Omental fat pad (tissue), 4 donors: ENCODE results near the gene LTK. TPM values are rescaled to one million over a fixed set of nuclear protein-coding genes. Genes with fewer than 3 reads are reported as not detected.

Experiments
- ATAC-seq: fragments of 150-250 bp; one replicate; pipeline ENCODE4 v1.9.1; 2016; ENCODE audit warnings: mild to moderate bottlenecking, moderate library complexity; ENCODE audit not compliant: low FRiP score
- DNase-seq: peaks from one replicate; pipeline ENCODE4 v3.0.0-alpha.2; 2019; ENCODE audit warnings: low spot score
- total RNA-seq, 4 donors: library from RNA; depleted of rRNA; stranded (reverse); fragments of >200 nt; gene quantifications; one replicate each; pipeline ENCODE4 v1.1.0, GENCODE V29; 2016
- TF ChIP-seq, protein P1 (sequence below), 3 donors: fragments of 450-650 bp; IDR thresholded peaks; one replicate each; pipeline ENCODE4 v1.5.1; 2016 to 2017; ENCODE audit warnings: antibody characterized with exemption in 3 of 3, mild to moderate bottlenecking in 3 of 3, moderate library complexity in 2 of 3

LTK gene
- total RNA-seq, 4 donors from 2014 or later, result 0.19 to 1.3 (median 0.84) TPM; not detected in 1

DNA sequence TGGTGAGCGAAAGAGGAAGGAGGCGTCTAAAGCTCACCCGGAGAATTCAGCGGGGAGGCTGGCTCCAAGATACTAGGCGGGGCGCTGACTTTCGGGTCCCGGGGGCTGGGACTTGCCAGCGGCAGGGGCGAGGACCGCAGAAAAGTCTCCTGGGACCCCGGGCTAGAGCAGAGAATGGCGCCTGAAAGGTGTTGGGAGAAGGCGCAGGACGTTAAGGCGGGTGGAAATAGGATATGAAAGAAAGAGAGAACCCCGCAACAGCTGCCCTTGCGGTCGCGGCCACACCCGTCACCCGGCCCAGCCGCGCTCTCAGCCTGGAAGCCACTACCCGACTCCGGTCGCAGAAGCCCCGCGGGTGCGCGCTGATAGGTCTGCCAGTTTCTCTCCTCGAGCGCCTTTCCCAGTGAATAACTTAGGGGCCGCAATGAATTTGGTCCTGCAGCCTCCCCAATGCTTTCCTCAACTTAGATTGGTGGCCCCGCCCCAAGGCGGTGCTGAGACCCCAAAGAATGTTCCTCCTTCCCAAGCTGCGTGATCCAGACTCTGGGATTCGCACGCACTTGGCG, 604 bp downstream of the LTK start:
- ATAC-seq (no peak), DNase-seq (no peak)
- TF ChIP-seq, protein P1, sequence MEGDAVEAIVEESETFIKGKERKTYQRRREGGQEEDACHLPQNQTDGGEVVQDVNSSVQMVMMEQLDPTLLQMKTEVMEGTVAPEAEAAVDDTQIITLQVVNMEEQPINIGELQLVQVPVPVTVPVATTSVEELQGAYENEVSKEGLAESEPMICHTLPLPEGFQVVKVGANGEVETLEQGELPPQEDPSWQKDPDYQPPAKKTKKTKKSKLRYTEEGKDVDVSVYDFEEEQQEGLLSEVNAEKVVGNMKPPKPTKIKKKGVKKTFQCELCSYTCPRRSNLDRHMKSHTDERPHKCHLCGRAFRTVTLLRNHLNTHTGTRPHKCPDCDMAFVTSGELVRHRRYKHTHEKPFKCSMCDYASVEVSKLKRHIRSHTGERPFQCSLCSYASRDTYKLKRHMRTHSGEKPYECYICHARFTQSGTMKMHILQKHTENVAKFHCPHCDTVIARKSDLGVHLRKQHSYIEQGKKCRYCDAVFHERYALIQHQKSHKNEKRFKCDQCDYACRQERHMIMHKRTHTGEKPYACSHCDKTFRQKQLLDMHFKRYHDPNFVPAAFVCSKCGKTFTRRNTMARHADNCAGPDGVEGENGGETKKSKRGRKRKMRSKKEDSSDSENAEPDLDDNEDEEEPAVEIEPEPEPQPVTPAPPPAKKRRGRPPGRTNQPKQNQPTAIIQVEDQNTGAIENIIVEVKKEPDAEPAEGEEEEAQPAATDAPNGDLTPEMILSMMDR (IDR thresholded peaks at IDR 0.05), result no peak

DNA sequence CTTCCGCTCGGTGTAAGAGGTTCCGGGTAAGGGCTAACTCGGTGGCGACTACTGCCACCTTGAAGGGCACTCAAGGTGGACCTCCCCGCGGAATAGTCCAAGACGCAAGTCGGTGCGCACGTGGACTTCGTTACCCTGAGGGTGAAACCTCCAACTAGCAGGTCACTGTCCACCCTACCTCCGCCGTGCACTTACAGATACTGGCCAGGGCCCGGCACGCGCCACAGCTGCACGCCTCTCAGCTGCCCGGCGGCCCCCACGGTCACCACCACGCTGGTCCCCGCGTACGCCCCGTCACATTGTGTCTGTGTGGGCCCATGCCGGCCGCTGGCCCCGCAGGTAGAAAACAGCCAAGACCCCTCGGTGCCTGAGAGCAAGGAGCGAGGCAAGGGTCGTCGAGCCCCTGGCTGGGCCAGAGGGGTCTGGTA, 1.1 kb downstream of the LTK start:
- no peak for DNase-seq
- no peak for ATAC-seq
- TF ChIP-seq, protein P1 (IDR thresholded peaks at IDR 0.05), result no peak

- ATAC-seq, result peak; percentile 18
- TF ChIP-seq, protein P1 (IDR thresholded peaks at IDR 0.05), result no peak
- no peak for DNase-seq
Observed at GRCh38 chr15:41511899-41512369, 1.7 kb downstream of the LTK start.

GRCh38 chr15:41511331-41511898, 2.2 kb downstream of the LTK start:
- TF ChIP-seq, protein P1 (IDR thresholded peaks at IDR 0.05), result no peak
- no peak for DNase-seq
- ATAC-seq, result peak; percentile 15

DNA sequence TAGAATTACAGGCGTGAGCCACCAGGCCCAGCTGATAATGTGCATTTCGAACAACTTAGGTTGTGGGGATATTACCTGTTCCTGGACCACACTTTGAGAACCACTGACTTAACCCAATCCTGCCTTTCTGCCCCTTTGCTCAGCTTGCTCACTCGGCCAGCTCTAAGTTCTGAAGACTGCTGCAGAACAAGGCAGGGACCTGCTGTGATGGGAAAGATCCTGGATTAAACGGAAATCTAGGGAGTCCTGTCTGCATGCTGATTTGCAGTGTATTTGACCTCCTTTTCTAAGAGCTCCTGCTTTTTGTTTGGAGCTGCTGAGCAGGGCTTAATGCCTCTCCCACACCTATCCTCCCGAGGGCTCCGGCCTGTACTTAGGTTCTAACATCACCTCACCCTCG, 2.9 kb downstream of the LTK start:
- TF ChIP-seq, protein P1 (IDR thresholded peaks at IDR 0.05), result no peak
- ATAC-seq (no peak), DNase-seq (no peak)

- ATAC-seq, result no peak
- TF ChIP-seq, protein P1 (IDR thresholded peaks at IDR 0.05), result no peak
- DNase-seq, result no peak
Observed at GRCh38 chr15:41507820-41508290, 5.8 kb downstream of the LTK start.

GRCh38 chr15:41506796-41507341, 6.8 kb downstream of the LTK start:
- ATAC-seq (no peak), DNase-seq (no peak)
- TF ChIP-seq, protein P1 (IDR thresholded peaks at IDR 0.05), result no peak
